ENCODE measurements around the gene FARP2. TPM values are rescaled to one million over a fixed set of nuclear protein-coding genes. Genes with fewer than 3 reads are reported as not detected.

The FARP2 gene
- total RNA-seq, 4 donors from 2014 or later: 96.5 to 164 (median 136) TPM

GRCh38 chr2:241454837-241455485, 98.9 kb downstream of the FARP2 start:
- no peaks in the 10 kb centered on the region for H3K4me1 ChIP-seq
- WGBS, 2 donors (ENCODE audit: low coverage in 1 of 2): 68% methylated on average over 3 of the region's 3 CpGs; no CpG with 5 or more reads in 1 of the 2 donors
- H3K4me3 ChIP-seq: no peak overlapping the region
- peaks cover 0 to under 1% (median 0%) of the 10 kb centered on the region in 4 donors for H3K36me3 ChIP-seq
- in situ Hi-C loops (cut with MboI; ENCODE audit: low pct_ligation_motif_present in 1 of 4, low pct_unique_long_range_greater_than_20kb in 1 of 4, low sequenced_read_pairs in 3 of 4): no loop called here
- no peak overlapping the region for H3K27ac ChIP-seq
- H3K9me3 ChIP-seq: no peaks in the 10 kb centered on the region
- intact Hi-C loops (cut with DNase I; ENCODE audit: low total_unique reads): no loop called here
- H3K27me3 ChIP-seq: no peaks in the 10 kb centered on the region
- no peak for DNase-seq
- TF ChIP-seq POLR2A (IDR thresholded peaks at IDR 0.05) (no peak), POLR2AphosphoS5 (IDR thresholded peaks at IDR 0.05) (no peak), CTCF (IDR thresholded peaks at IDR 0.05) (no peak), EP300 (IDR thresholded peaks at IDR 0.05; ENCODE audit: low read depth) (no peak)

- WGBS, 2 donors (ENCODE audit: low coverage in 1 of 2): 83% methylated on average over 11 of the region's 11 CpGs; no CpG with 5 or more reads in 1 of the 2 donors
- no peak for TF ChIP-seq CTCF (IDR thresholded peaks at IDR 0.05)
- no peak for TF ChIP-seq POLR2A (IDR thresholded peaks at IDR 0.05)
- TF ChIP-seq EP300 (IDR thresholded peaks at IDR 0.05; ENCODE audit: low read depth): no peak
- no peak for TF ChIP-seq POLR2AphosphoS5 (IDR thresholded peaks at IDR 0.05)
- intact Hi-C loops (cut with DNase I; ENCODE audit: low total_unique reads) (no loop called here), in situ Hi-C loops (cut with MboI; ENCODE audit: low pct_ligation_motif_present in 1 of 4, low pct_unique_long_range_greater_than_20kb in 1 of 4, low sequenced_read_pairs in 3 of 4) (no loop called here)
- Histone ChIP-seq H3K9me3 (no peaks in the 10 kb centered on the region), H3K27me3 (no peaks in the 10 kb centered on the region), H3K4me3 (no peak overlapping the region), H3K27ac (no peak overlapping the region), H3K4me1 (peaks cover 0 to 5% (median 2%) of the 10 kb centered on the region in 4 donors), H3K36me3 (no peaks in the 10 kb centered on the region)
- DNase-seq: no peak
Observed at GRCh38 chr2:241456546-241456945, 100.5 kb downstream of the FARP2 start.

- Histone ChIP-seq H3K4me3 (no peak overlapping the region), H3K27ac (no peak overlapping the region), H3K36me3 (no peaks in the 10 kb centered on the region), H3K4me1 (peaks cover 0 to 8% (median 3%) of the 10 kb centered on the region in 4 donors), H3K9me3 (no peaks in the 10 kb centered on the region), H3K27me3 (no peaks in the 10 kb centered on the region)
- intact Hi-C loops (cut with DNase I; ENCODE audit: low total_unique reads): no loop called here
- no peak for DNase-seq
- 91% methylated on average over 5 of the region's 5 CpGs; no CpG with 5 or more reads in 1 of the 2 donors for WGBS, 2 donors (ENCODE audit: low coverage in 1 of 2)
- no peak for TF ChIP-seq POLR2AphosphoS5 (IDR thresholded peaks at IDR 0.05)
- TF ChIP-seq EP300 (IDR thresholded peaks at IDR 0.05; ENCODE audit: low read depth): no peak
- no peak for TF ChIP-seq CTCF (IDR thresholded peaks at IDR 0.05)
- no peak for TF ChIP-seq POLR2A (IDR thresholded peaks at IDR 0.05)
- in situ Hi-C loops (cut with MboI; ENCODE audit: low pct_ligation_motif_present in 1 of 4, low pct_unique_long_range_greater_than_20kb in 1 of 4, low sequenced_read_pairs in 3 of 4): no loop called here
Observed at GRCh38 chr2:241458687-241459086, 102.6 kb downstream of the FARP2 start.

GRCh38 chr2:241459520-241459919, 103.4 kb downstream of the FARP2 start:
- no peak for DNase-seq
- Histone ChIP-seq H3K9me3 (no peaks in the 10 kb centered on the region), H3K27me3 (no peaks in the 10 kb centered on the region), H3K4me1 (peaks cover 0 to 8% (median 3%) of the 10 kb centered on the region in 4 donors), H3K36me3 (no peaks in the 10 kb centered on the region), H3K27ac (no peak overlapping the region), H3K4me3 (no peak overlapping the region)
- intact Hi-C loops (cut with DNase I; ENCODE audit: low total_unique reads): no loop called here
- 91 to 100% methylated on average over 2 to 13 of the region's 13 CpGs for WGBS, 2 donors (ENCODE audit: low coverage in 1 of 2)
- in situ Hi-C loops (cut with MboI; ENCODE audit: low pct_ligation_motif_present in 1 of 4, low pct_unique_long_range_greater_than_20kb in 1 of 4, low sequenced_read_pairs in 3 of 4): no loop called here
- TF ChIP-seq POLR2AphosphoS5 (IDR thresholded peaks at IDR 0.05) (no peak), POLR2A (IDR thresholded peaks at IDR 0.05) (no peak), CTCF (IDR thresholded peaks at IDR 0.05) (no peak), EP300 (IDR thresholded peaks at IDR 0.05; ENCODE audit: low read depth) (no peak)
